ENCODE results near the gene ZNF329.
"Not testable (repeated sequence)": the region's sequence is repeated elsewhere in the genome, so short reads cannot be mapped to it uniquely, and the experiment has no call there.

Gene ZNF329

GRCh38 chr19:58153386-58153785, 2.8 kb upstream of the ZNF329 start:
- no peak for TF ChIP-seq CTCF (IDR thresholded peaks at IDR 0.05; ENCODE audit: control insufficient read depth, insufficient read depth, low read depth, low read length, missing control alignments)
- DNase-seq (ENCODE audit: low read depth): no peak
- no peak overlapping the region for H3K4me3 ChIP-seq (ENCODE audit: control insufficient read depth, low read depth, low read length)

GRCh38 chr19:58147475-58147874, 3.1 kb downstream of the ZNF329 start:
- not testable (repeated sequence) for H3K4me3 ChIP-seq (ENCODE audit: control insufficient read depth, low read depth, low read length); DNase-seq (ENCODE audit: low read depth)

GRCh38 chr19:58145849-58146248, 4.7 kb downstream of the ZNF329 start:
- TF ChIP-seq CTCF (IDR thresholded peaks at IDR 0.05; ENCODE audit: control insufficient read depth, insufficient read depth, low read depth, low read length, missing control alignments): no peak
- no peak for DNase-seq (ENCODE audit: low read depth)
- H3K4me3 ChIP-seq (ENCODE audit: control insufficient read depth, low read depth, low read length): no peak overlapping the region

GRCh38 chr19:58134244-58134643, 16.3 kb downstream of the ZNF329 start:
- H3K4me3 ChIP-seq (ENCODE audit: control insufficient read depth, low read depth, low read length): no peak overlapping the region
- no peak for TF ChIP-seq CTCF (IDR thresholded peaks at IDR 0.05; ENCODE audit: control insufficient read depth, insufficient read depth, low read depth, low read length, missing control alignments)
- DNase-seq (ENCODE audit: low read depth): no peak

- DNase-seq (ENCODE audit: low read depth): no peak
- TF ChIP-seq CTCF (IDR thresholded peaks at IDR 0.05; ENCODE audit: control insufficient read depth, insufficient read depth, low read depth, low read length, missing control alignments): no peak
- no peak overlapping the region for H3K4me3 ChIP-seq (ENCODE audit: control insufficient read depth, low read depth, low read length)
Observed at GRCh38 chr19:58129284-58129683, 21.3 kb downstream of the ZNF329 start.

GRCh38 chr19:58128041-58128685, 22.4 kb downstream of the ZNF329 start:
- no peak for DNase-seq (ENCODE audit: low read depth)
- no peak overlapping the region for H3K4me3 ChIP-seq (ENCODE audit: control insufficient read depth, low read depth, low read length)

GRCh38 chr19:58123354-58123753, 27.2 kb downstream of the ZNF329 start:
- no peak for DNase-seq (ENCODE audit: low read depth)
- no peak overlapping the region for H3K4me3 ChIP-seq (ENCODE audit: control insufficient read depth, low read depth, low read length)
- TF ChIP-seq CTCF (IDR thresholded peaks at IDR 0.05; ENCODE audit: control insufficient read depth, insufficient read depth, low read depth, low read length, missing control alignments): no peak

More at GRCh38 chr19:58128041-58128685, 22.4 kb downstream of the ZNF329 start:
- no peak for TF ChIP-seq CTCF (IDR thresholded peaks at IDR 0.05; ENCODE audit: control insufficient read depth, insufficient read depth, low read depth, low read length, missing control alignments)

Measured in AG09309 (cell line).